Esophagus muscularis mucosa (tissue), 4 donors: Measurements from ENCODE around the gene NABP1. TPM values are rescaled to one million over a fixed set of nuclear protein-coding genes. Genes with fewer than 3 reads are reported as not detected.

Source experiments
- DNase-seq: peaks from one replicate; pipeline ENCODE4 v3.0.0-alpha.2; 2017; ENCODE audit errors: extremely low spot score
- H3K27ac ChIP-seq, 4 donors: fragments of 200-600 bp; sonication (generic); replicated peaks in 1 of 4; 1 replicate in 3 of 4; 2 replicates in 1 of 4; pipeline ENCODE4 v1.5.1; 2016 to 2019; ENCODE audit warnings: mild to moderate bottlenecking in 1 of 4
- H3K27me3 ChIP-seq, 4 donors: fragments of 200-600 bp; sonication (generic); one replicate each; pipeline versions ENCODE4 v1.5.1 to v1.6.0; 2016 to 2019
- H3K36me3 ChIP-seq, 4 donors: fragments of 200-600 bp; sonication (generic); one replicate each; pipeline ENCODE4 v1.5.1; 2016 to 2019
- H3K4me1 ChIP-seq, 4 donors: fragments of 200-600 bp; sonication (generic); one replicate each; pipeline ENCODE4 v1.5.1; 2016 to 2019
- H3K4me3 ChIP-seq, 4 donors: fragments of 200-600 bp; sonication (generic); 1 replicate in 2 of 4; 2 replicates in 2 of 4; pipeline ENCODE4 v1.5.1; 2016 to 2019; ENCODE audit warnings: mild to moderate bottlenecking in 4 of 4, moderate library complexity in 1 of 4
- H3K9me3 ChIP-seq, 4 donors: fragments of 200-600 bp; sonication (generic); 1 replicate in 3 of 4; 2 replicates in 1 of 4; pipeline ENCODE4 v1.5.1; 2016 to 2019
- CTCF ChIP-seq, 3 experiments: fragments of 200-600 bp in 2 of 3; fragments of 450-650 bp in 1 of 3; sonication (generic) in 2 of 3; IDR thresholded peaks; one replicate each; pipeline ENCODE4 v1.5.1; 2017 to 2019; ENCODE audit warnings: antibody characterized with exemption in 3 of 3, mild to moderate bottlenecking in 2 of 3, moderate library complexity in 1 of 3
- EP300 ChIP-seq: sonication (generic); formaldehyde crosslinking; IDR thresholded peaks from one replicate; pipeline ENCODE4 v1.6.1; 2017; ENCODE audit warnings: antibody characterized with exemption
- POLR2A ChIP-seq: fragments of 450-650 bp; IDR thresholded peaks from one replicate; pipeline ENCODE4 v1.6.1; 2017; ENCODE audit warnings: antibody characterized with exemption, moderate library complexity, mild to moderate bottlenecking, low read depth
- POLR2AphosphoS5 ChIP-seq, 2 donors: sonication (generic); formaldehyde crosslinking; IDR thresholded peaks; one replicate each; pipeline ENCODE4 v1.6.1; 2017; ENCODE audit warnings: antibody characterized with exemption in 2 of 2
- WGBS: methylation state at CpG from one replicate; pipeline ENCODE4 v1.1.5; 2018; 5-methylcytosine and 5-hydroxymethylcytosine counted together
- intact Hi-C: fragments of 100-400 bp; cut with DNase I; formaldehyde crosslinking; loops from one replicate; pipeline ENCODE4 v1.15.1; 2023
- total RNA-seq, 4 donors: library from RNA; depleted of rRNA; stranded (reverse); fragments of >200 nt; gene quantifications; one replicate each; pipeline versions ENCODE4 v1.1.0 to v1.2.1, GENCODE V29; 2016

The NABP1 gene
- total RNA-seq, 4 donors from 2014 or later: 4.2 to 27.8 (median 8.0) TPM

- Histone ChIP-seq H3K4me1 (peaks cover 0 to 8% (median 3%) of the 10 kb centered on the region in 4 donors), H3K27me3 (no peaks in the 10 kb centered on the region), H3K27ac (no peak overlapping the region), H3K4me3 (no peak overlapping the region), H3K36me3 (no peaks in the 10 kb centered on the region), H3K9me3 (no peaks in the 10 kb centered on the region)
- no peak for DNase-seq
- TF ChIP-seq CTCF (IDR thresholded peaks at IDR 0.05) (no peak), EP300 (no peak), POLR2AphosphoS5 (IDR thresholded peaks at IDR 0.05) (no peak), POLR2A (no peak)
- intact Hi-C loops: no loop called here
- WGBS: 76% methylated on average over 6 of the region's 6 CpGs
These were observed 40.5 kb upstream of the NABP1 start for GRCh38 chr2:191637182-191638078.

DNA sequence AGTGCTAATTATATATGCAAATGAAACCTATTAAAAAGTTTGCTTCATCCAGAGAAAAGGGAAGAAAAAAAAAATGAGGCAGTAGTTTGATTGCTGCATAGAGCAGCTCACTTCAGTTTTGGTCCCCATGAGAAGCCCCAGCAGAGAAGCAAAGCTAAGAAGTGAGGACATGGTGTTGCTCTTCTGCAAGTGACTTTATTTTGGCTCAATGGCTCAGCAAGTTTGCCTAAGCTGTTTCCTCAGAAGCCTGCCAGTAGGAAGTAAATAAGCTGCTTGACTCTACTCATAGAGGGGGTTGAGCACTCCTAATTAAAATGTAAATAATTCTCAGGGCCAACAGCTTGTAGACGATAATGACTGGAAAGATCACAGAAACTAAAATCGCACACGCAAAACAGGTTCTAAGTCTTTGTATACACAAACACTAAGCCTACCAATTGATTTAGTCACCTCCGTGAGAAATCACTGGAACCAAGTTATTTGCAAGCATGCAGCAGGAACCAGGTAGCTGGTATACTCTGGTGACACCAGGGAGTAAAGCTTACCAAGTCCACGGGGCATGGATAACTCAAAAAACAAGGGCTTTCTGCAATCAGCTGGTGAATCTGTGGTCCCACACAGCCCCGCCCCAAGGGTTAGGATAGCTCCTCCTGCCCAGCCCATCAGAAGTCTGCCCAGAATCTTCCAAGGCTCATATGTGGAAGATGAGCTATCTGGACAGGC lies 39.7 kb upstream of the NABP1 start:
- 68% methylated on average over 5 of the region's 6 CpGs for WGBS
- Histone ChIP-seq H3K36me3 (no peaks in the 10 kb centered on the region), H3K4me3 (no peak overlapping the region), H3K27ac (no peak overlapping the region), H3K27me3 (no peaks in the 10 kb centered on the region), H3K4me1 (peaks cover 0 to 7% (median 3%) of the 10 kb centered on the region in 4 donors), H3K9me3 (no peaks in the 10 kb centered on the region)
- no peak for DNase-seq
- intact Hi-C loops: no loop called here
- TF ChIP-seq CTCF (IDR thresholded peaks at IDR 0.05): no peak
- no peak for TF ChIP-seq POLR2A
- no peak for TF ChIP-seq POLR2AphosphoS5 (IDR thresholded peaks at IDR 0.05)
- TF ChIP-seq EP300: no peak

GRCh38 chr2:191638802-191639172 lies 39.1 kb upstream of the NABP1 start:
- TF ChIP-seq POLR2A (no peak), EP300 (no peak), POLR2AphosphoS5 (IDR thresholded peaks at IDR 0.05) (no peak), CTCF (IDR thresholded peaks at IDR 0.05) (no peak)
- WGBS: 97% methylated on average over 1 of the region's 1 CpG
- Histone ChIP-seq H3K4me3 (no peak overlapping the region), H3K27ac (no peak overlapping the region), H3K4me1 (peaks cover 0 to 7% (median 3%) of the 10 kb centered on the region in 4 donors), H3K36me3 (no peaks in the 10 kb centered on the region), H3K27me3 (no peaks in the 10 kb centered on the region), H3K9me3 (no peaks in the 10 kb centered on the region)
- no peak for DNase-seq
- intact Hi-C loops: no loop called here

- intact Hi-C loops: no loop called here
- 85% methylated on average over 1 of the region's 1 CpG for WGBS
These were observed 36.3 kb upstream of the NABP1 start for GRCh38 chr2:191641609-191642008.

More at GRCh38 chr2:191641609-191642008, 36.3 kb upstream of the NABP1 start:
- Histone ChIP-seq H3K27me3 (no peaks in the 10 kb centered on the region), H3K27ac (no peak overlapping the region), H3K4me3 (no peak overlapping the region), H3K36me3 (no peaks in the 10 kb centered on the region), H3K9me3 (no peaks in the 10 kb centered on the region), H3K4me1 (peaks cover 0 to 7% (median 3%) of the 10 kb centered on the region in 4 donors)
- DNase-seq: no peak
- TF ChIP-seq CTCF (IDR thresholded peaks at IDR 0.05) (no peak), EP300 (no peak), POLR2AphosphoS5 (IDR thresholded peaks at IDR 0.05) (no peak), POLR2A (no peak)
